IMR-90 (cell line): Measurements from ENCODE around the gene PEX11A. TPM values are rescaled to one million over a fixed set of nuclear protein-coding genes. Genes with fewer than 3 reads are reported as not detected.

Experiments
- ATAC-seq: fragments of 200-7000 bp; cut with Tn5 transposase; 2 replicates; pipeline ENCODE4 v1.9.1; 2020; ENCODE audit warnings: low read depth, mild to moderate bottlenecking, moderate library complexity
- BruUV-seq: library from RNA; stranded (reverse); fragments of 400-500 nt; replicated peaks from 2 replicates; lab custom pipeline; 2021; lab: Mats Ljungman, UMichigan
- CTCF ChIA-PET: fragments of 300-600 bp; formaldehyde crosslinking; extraction: SDS; loops from one replicate; lab custom pipeline; 2021; ENCODE audit warnings: antibody characterized with exemption; lab: Yijun Ruan, JAX
- POLR2A ChIA-PET: fragments of 300-600 bp; sonication (Branson Sonifier 250); formaldehyde crosslinking; loops from one replicate; lab custom pipeline; 2022; ENCODE audit warnings: antibody characterized with exemption; ENCODE audit not compliant: unreplicated experiment; lab: Charles Lee
- DNase-seq: peaks from one replicate; pipeline ENCODE4 v3.0.0; 2013
- H2AFZ ChIP-seq: replicated peaks from 2 replicates; pipeline ENCODE3; 2013; ENCODE audit warnings: low read length, mild to moderate bottlenecking; ENCODE audit not compliant: poor library complexity
- H2AK5ac ChIP-seq: 2 replicates; pipeline ENCODE4 v1.6.1; 2013; ENCODE audit warnings: low read depth, low read length, inconsistent platforms
- H2AK9ac ChIP-seq: replicated peaks from 2 replicates; pipeline ENCODE3; 2013; ENCODE audit warnings: mild to moderate bottlenecking, low read depth, low read length, moderate library complexity; ENCODE audit not compliant: poor library complexity
- H2BK120ac ChIP-seq: 2 replicates; pipeline ENCODE4 v1.6.1; 2013; ENCODE audit warnings: low read depth, low read length, inconsistent platforms
- H2BK15ac ChIP-seq: 3 replicates; pipeline ENCODE4 v1.6.1; 2013; ENCODE audit warnings: low read depth, low read length, inconsistent platforms
- H2BK20ac ChIP-seq: 2 replicates; pipeline ENCODE4 v1.6.1; 2013; ENCODE audit warnings: low read depth, mild to moderate bottlenecking, inconsistent platforms, low read length, moderate library complexity
- H2BK5ac ChIP-seq: 2 replicates; pipeline ENCODE4 v1.6.1; 2013; ENCODE audit warnings: mild to moderate bottlenecking, low read depth, low read length, inconsistent platforms; ENCODE audit not compliant: poor library complexity, severe bottlenecking
- H3K14ac ChIP-seq: replicated peaks from 2 replicates; pipeline ENCODE4 v1.6.1; 2013; ENCODE audit warnings: low read depth, low read length, inconsistent platforms
- H3K18ac ChIP-seq: 2 replicates; pipeline ENCODE4 v1.6.1; 2013; ENCODE audit warnings: low read depth, low read length, control low read depth
- H3K23ac ChIP-seq: 2 replicates; pipeline ENCODE4 v1.6.1; 2013; ENCODE audit warnings: low read depth, low read length, inconsistent platforms
- H3K27ac ChIP-seq: 2 replicates; pipeline ENCODE4 v1.5.1; 2013; ENCODE audit warnings: mild to moderate bottlenecking, control low read depth, low read length; ENCODE audit not compliant: insufficient read depth
- H3K27me3 ChIP-seq: 2 replicates; pipeline ENCODE4 v1.6.1; 2013; ENCODE audit warnings: low read length; ENCODE audit not compliant: control insufficient read depth, insufficient read depth
- H3K36me3 ChIP-seq: 2 replicates; pipeline ENCODE4 v1.6.1; 2013; ENCODE audit warnings: low read length, mixed read lengths; ENCODE audit not compliant: control insufficient read depth, insufficient read depth
- H3K4ac ChIP-seq: 2 replicates; pipeline ENCODE4 v1.6.1; 2013; ENCODE audit warnings: low read depth, low read length, inconsistent platforms
- H3K4me1 ChIP-seq: 2 replicates; pipeline ENCODE4 v1.6.1; 2013; ENCODE audit warnings: low read length, mixed read lengths; ENCODE audit not compliant: control insufficient read depth, insufficient read depth
- H3K4me2 ChIP-seq: 2 replicates; pipeline ENCODE4 v1.6.1; 2013; ENCODE audit warnings: low read depth, mild to moderate bottlenecking, control low read depth, low read length, moderate library complexity
- H3K4me3 ChIP-seq: 2 replicates; pipeline ENCODE4 v1.5.1; 2013; ENCODE audit warnings: low read depth, mild to moderate bottlenecking, control low read depth, low read length, moderate library complexity; ENCODE audit not compliant: insufficient read depth
- H3K56ac ChIP-seq: 2 replicates; pipeline ENCODE4 v1.6.1; 2013; ENCODE audit warnings: low read length, inconsistent platforms; ENCODE audit not compliant: insufficient read depth; ENCODE audit errors: extremely low read depth
- H3K79me1 ChIP-seq, 2 experiments: 2 replicates each; pipeline ENCODE4 v1.6.1; 2013; ENCODE audit warnings: low read length in 2 of 2, inconsistent platforms in 1 of 2, low read depth in 1 of 2
- H3K9ac ChIP-seq: 2 replicates; pipeline ENCODE4 v1.6.1; 2013; ENCODE audit warnings: low read depth, low read length, control low read depth
- H3K9me1 ChIP-seq: 2 replicates; pipeline ENCODE4 v1.6.1; 2013; ENCODE audit warnings: low read length, inconsistent platforms; ENCODE audit not compliant: insufficient read depth
- H3K9me3 ChIP-seq: 2 replicates; pipeline ENCODE4 v1.6.1; 2013; ENCODE audit warnings: low read length; ENCODE audit not compliant: control insufficient read depth, insufficient read depth
- H4K20me1 ChIP-seq: 2 replicates; pipeline ENCODE4 v1.6.1; 2013; ENCODE audit warnings: low read length, inconsistent platforms; ENCODE audit not compliant: insufficient read depth
- H4K5ac ChIP-seq: 2 replicates; pipeline ENCODE4 v1.6.1; 2013; ENCODE audit warnings: mild to moderate bottlenecking, low read depth, low read length, control low read depth
- H4K8ac ChIP-seq, 2 experiments: 2 replicates each; pipeline ENCODE4 v1.6.1; 2013; ENCODE audit warnings: low read depth in 2 of 2, low read length in 2 of 2, control low read depth in 1 of 2, inconsistent platforms in 1 of 2
- H4K91ac ChIP-seq: 2 replicates; pipeline ENCODE4 v1.6.1; 2013; ENCODE audit warnings: low read depth, low read length, inconsistent platforms; ENCODE audit not compliant: insufficient read depth
- BHLHE40 ChIP-seq: fragments of 150-350 bp; IDR thresholded peaks from 2 replicates; pipeline ENCODE4 v1.6.1; 2016; ENCODE audit warnings: mild to moderate bottlenecking, low read depth, low read length
- CHD1 ChIP-seq: IDR thresholded peaks from 2 replicates; pipeline ENCODE4 v1.6.1; 2012; ENCODE audit warnings: low read depth, low read length, improper control_type of control experiment
- ELK1 ChIP-seq: fragments of 150-350 bp; IDR thresholded peaks from 2 replicates; pipeline ENCODE4 v1.6.1; 2016; ENCODE audit warnings: low read depth, mild to moderate bottlenecking, low read length, moderate library complexity, borderline replicate concordance
- FOS ChIP-seq: fragments of 150-350 bp; IDR thresholded peaks from 2 replicates; pipeline ENCODE4 v1.6.1; 2016; ENCODE audit warnings: low read depth, low read length
- MAFK ChIP-seq: IDR thresholded peaks from 2 replicates; pipeline ENCODE4 v1.6.1; 2012; ENCODE audit warnings: low read depth, low read length, improper control_type of control experiment
- MXI1 ChIP-seq: IDR thresholded peaks from 2 replicates; pipeline ENCODE4 v1.6.1; 2012; ENCODE audit warnings: low read depth, mild to moderate bottlenecking, low read length, moderate library complexity, borderline replicate concordance
- NFE2L2 ChIP-seq: fragments of 150-350 bp; IDR thresholded peaks from 2 replicates; pipeline ENCODE4 v1.6.1; 2016; ENCODE audit warnings: low read depth, mild to moderate bottlenecking, low read length
- RAD21 ChIP-seq: IDR thresholded peaks from 2 replicates; pipeline ENCODE4 v1.6.1; 2012; ENCODE audit warnings: low read length, improper control_type of control experiment
- RCOR1 ChIP-seq: IDR thresholded peaks from 2 replicates; pipeline ENCODE4 v1.6.1; 2012; ENCODE audit warnings: mild to moderate bottlenecking, low read length, improper control_type of control experiment; ENCODE audit not compliant: insufficient replicate concordance
- USF2 ChIP-seq: fragments of 150-350 bp; IDR thresholded peaks from 2 replicates; pipeline ENCODE4 v1.6.1; 2017; ENCODE audit warnings: mild to moderate bottlenecking, antibody characterized with exemption, low read length, low read depth
- WGBS, 2 experiments: methylation state at CpG; one replicate each; pipeline versions ENCODE4 v1.1.5 to v1.1.7; 2013; ENCODE audit warnings: missing lambda C conversion rate in 2 of 2; ENCODE audit not compliant: insufficient read length in 1 of 2; ENCODE audit errors: extremely low coverage in 2 of 2; 5-methylcytosine and 5-hydroxymethylcytosine counted together
- dilution Hi-C: fragments of 300-500 bp; cut with HindIII; formaldehyde crosslinking; loops from one replicate; pipeline ENCODE4 v1.14.3; 2018; ENCODE audit warnings: low sequenced_read_pairs; ENCODE audit not compliant: unreplicated experiment
- in situ Hi-C: fragments of 300-500 bp; cut with MboI; formaldehyde crosslinking; loops from 3 replicates; pipeline ENCODE4 v1.14.3; 2019; ENCODE audit warnings: low sequenced_read_pairs, inconsistent platforms, mixed read lengths
- intact Hi-C: fragments of 100-400 bp; cut with micrococcal nuclease; formaldehyde crosslinking; loops from 2 replicates; pipeline ENCODE4 v1.10.0; 2022
- polyA plus RNA-seq, 3 experiments: library from polyadenylated mRNA; depleted of rRNA; stranded (reverse); fragments of >200 nt; gene quantifications; 2 replicates each; pipeline ENCODE4 v1.2.3, GENCODE V29; 2012; ENCODE audit warnings: low replicate concordance in 1 of 3
- total RNA-seq: library from RNA; depleted of rRNA; stranded (reverse); fragments of >200 nt; gene quantifications from 2 replicates; pipeline ENCODE4 v1.2.3, GENCODE V29; 2012

Gene PEX11A
- total and polyA plus RNA-seq, 2 of the 4 experiments (the other 2 are of a cell fraction) = 4.2 to 10.2 TPM

- Histone ChIP-seq H4K5ac (no peak overlapping the region), H3K4ac (no peak overlapping the region), H3K9me1 (no peaks in the 10 kb centered on the region), H3K4me2 (no peak overlapping the region), H3K36me3 (peaks cover 48% of the 10 kb centered on the region), H2AK5ac (no peak overlapping the region), H3K23ac (no peak overlapping the region), H2BK120ac (no peak overlapping the region), H3K56ac (no peak overlapping the region), H4K8ac (no peak overlapping the region), H3K9ac (no peak overlapping the region), H3K9me3 (no peaks in the 10 kb centered on the region), H2BK5ac (no peak overlapping the region), H4K91ac (no peak overlapping the region), H3K27me3 (no peaks in the 10 kb centered on the region), H3K14ac (no peak overlapping the region), H3K79me1 (peaks cover 0 to 3% of the 10 kb centered on the region in 2 experiments; a peak in 1 of 4 replicates), H2BK20ac (no peak overlapping the region), H3K4me1 (no peaks in the 10 kb centered on the region), H2AFZ (no peak overlapping the region), H3K27ac (no peak overlapping the region), H2AK9ac (no peak overlapping the region), H2BK15ac (no peak overlapping the region), H4K20me1 (no peaks in the 10 kb centered on the region; the same call in 1 of the 2 replicates), H3K18ac (no peak overlapping the region), H3K4me3 (no peak overlapping the region)
- ChIA-PET CTCF (no interaction called here), POLR2A (no interaction called here)
- ATAC-seq = no peak
- DNase-seq = no peak
- in situ Hi-C loops (no loop called here), intact Hi-C loops (no loop called here), dilution Hi-C loops (no loop called here)
- BruUV-seq = no TSS peak
- 99% methylated on average over 16 of the region's 23 CpGs; no CpG with 5 or more reads in 1 of the 2 experiments for WGBS, 2 experiments
- no peak for TF ChIP-seq CHD1
- TF ChIP-seq MAFK = no peak
- no peak for TF ChIP-seq RAD21
- no peak for TF ChIP-seq ELK1
- no peak for TF ChIP-seq RCOR1
- TF ChIP-seq NFE2L2 = no peak
- TF ChIP-seq MXI1 = no peak
- TF ChIP-seq FOS = no peak
- TF ChIP-seq USF2 = no peak
- no peak for TF ChIP-seq BHLHE40
Observed at GRCh38 chr15:89633585-89633984, 57.0 kb downstream of the PEX11A start.
